Smooth muscle cell (in vitro differentiated cells): ENCODE results near the gene TGM6. TPM values are rescaled to one million over a fixed set of nuclear protein-coding genes. Genes with fewer than 3 reads are reported as not detected.

Source experiments
- DNase-seq: peaks from one replicate; lab custom pipeline; 2025; ENCODE audit not compliant: unreplicated experiment; lab: John Stamatoyannopoulos, UW
- H2AFZ ChIP-seq: fragments of 200-600 bp; sonication (generic); 2 replicates; pipeline ENCODE4 v1.6.0; 2016; ENCODE audit warnings: antibody characterized with exemption, low read depth, mild to moderate bottlenecking
- H3F3A ChIP-seq: fragments of 200-600 bp; sonication (generic); 2 replicates; pipeline ENCODE4 v1.6.0; 2017; ENCODE audit warnings: antibody characterized with exemption, low read depth
- H3K27ac ChIP-seq: fragments of 200-600 bp; sonication (generic); 2 replicates; pipeline ENCODE4 v1.5.1; 2016; ENCODE audit warnings: low read depth, mild to moderate bottlenecking
- H3K27me3 ChIP-seq: fragments of 200-600 bp; sonication (generic); 2 replicates; pipeline ENCODE4 v1.6.1; 2016; ENCODE audit warnings: low read depth, mild to moderate bottlenecking
- H3K36me3 ChIP-seq: fragments of 200-600 bp; sonication (generic); 2 replicates; pipeline ENCODE4 v1.5.1; 2016; ENCODE audit warnings: low read depth
- H3K4me1 ChIP-seq: fragments of 200-600 bp; sonication (generic); 2 replicates; pipeline ENCODE4 v1.5.1; 2016; ENCODE audit warnings: low read depth
- H3K4me2 ChIP-seq: fragments of 200-600 bp; sonication (generic); 2 replicates; pipeline ENCODE4 v1.6.0; 2016; ENCODE audit warnings: mild to moderate bottlenecking
- H3K4me3 ChIP-seq: fragments of 200-600 bp; sonication (generic); 2 replicates; pipeline ENCODE4 v1.5.1; 2016; ENCODE audit warnings: mild to moderate bottlenecking
- H3K79me2 ChIP-seq: fragments of 200-600 bp; sonication (generic); 2 replicates; pipeline ENCODE4 v1.6.0; 2016; ENCODE audit warnings: low read depth, mild to moderate bottlenecking
- H3K9ac ChIP-seq: fragments of 200-600 bp; sonication (generic); 2 replicates; pipeline ENCODE4 v1.6.0; 2016; ENCODE audit warnings: low read depth
- H3K9me3 ChIP-seq: fragments of 200-600 bp; sonication (generic); replicated peaks from 2 replicates; pipeline ENCODE4 v1.5.1; 2016; ENCODE audit warnings: low read depth
- H4K20me1 ChIP-seq: fragments of 200-600 bp; sonication (generic); 2 replicates; pipeline ENCODE4 v1.6.0; 2016; ENCODE audit warnings: low read depth
- WGBS: methylation state at CpG from one replicate; pipeline ENCODE4 v1.1.7; 2016; ENCODE audit warnings: low lambda C conversion rate; 5-methylcytosine and 5-hydroxymethylcytosine counted together
- polyA plus RNA-seq: library from polyadenylated mRNA; unstranded; fragments of >200 nt; fragmentation: Nextera tagmentation; extraction: Ambion mirVana; gene quantifications from 2 replicates; pipeline ENCODE4 v1.2.1, GENCODE V29; 2016
- total RNA-seq: library from RNA; depleted of rRNA; stranded (reverse); fragments of >200 nt; gene quantifications from 2 replicates; pipeline ENCODE4 v1.2.3, GENCODE V29; 2014
- TF ChIP-seq, protein P1 (sequence below): fragments of 200-600 bp; sonication (generic); IDR thresholded peaks from 2 replicates; pipeline ENCODE4 v1.5.1; 2017; ENCODE audit warnings: borderline replicate concordance, mild to moderate bottlenecking, antibody characterized with exemption; ENCODE audit not compliant: insufficient read depth, poor library complexity, severe bottlenecking

TGM6 gene
- total and polyA plus RNA-seq, 2 experiments from 2014 or later, result not detected

DNA sequence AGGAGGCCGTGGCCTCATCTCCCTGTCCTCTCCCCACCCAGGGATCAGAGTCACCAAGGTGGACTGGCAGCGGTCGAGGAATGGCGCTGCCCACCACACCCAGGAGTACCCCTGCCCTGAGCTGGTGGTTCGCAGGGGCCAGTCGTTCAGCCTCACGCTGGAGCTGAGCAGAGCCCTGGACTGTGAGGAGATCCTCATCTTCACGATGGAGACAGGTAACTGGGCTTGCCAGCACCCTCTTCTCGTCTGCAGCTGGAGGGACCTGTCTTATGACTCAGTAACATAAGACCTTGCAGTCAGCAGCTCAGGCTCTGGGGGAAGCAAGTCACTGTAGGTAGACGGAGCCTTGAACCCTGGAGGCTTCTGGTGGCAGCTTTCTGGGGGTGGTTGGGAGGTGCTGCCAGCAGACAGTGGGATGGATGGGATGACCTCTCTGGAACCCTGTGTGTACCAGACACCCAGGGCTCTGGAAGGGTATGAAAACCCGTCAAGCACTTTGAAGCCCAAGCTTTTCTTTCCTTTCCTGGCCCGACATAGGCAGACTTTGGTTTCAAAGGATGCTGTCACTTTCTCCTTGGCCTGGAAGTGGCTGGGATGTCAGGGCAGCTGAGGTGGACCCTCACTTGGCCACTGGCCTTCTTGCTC, 13.8 kb downstream of the TGM6 start:
- H2AFZ ChIP-seq, result no peak overlapping the region
- H3K27me3 ChIP-seq, result no peaks in the 10 kb centered on the region
- DNase-seq, result no peak
- TF ChIP-seq, protein P1, sequence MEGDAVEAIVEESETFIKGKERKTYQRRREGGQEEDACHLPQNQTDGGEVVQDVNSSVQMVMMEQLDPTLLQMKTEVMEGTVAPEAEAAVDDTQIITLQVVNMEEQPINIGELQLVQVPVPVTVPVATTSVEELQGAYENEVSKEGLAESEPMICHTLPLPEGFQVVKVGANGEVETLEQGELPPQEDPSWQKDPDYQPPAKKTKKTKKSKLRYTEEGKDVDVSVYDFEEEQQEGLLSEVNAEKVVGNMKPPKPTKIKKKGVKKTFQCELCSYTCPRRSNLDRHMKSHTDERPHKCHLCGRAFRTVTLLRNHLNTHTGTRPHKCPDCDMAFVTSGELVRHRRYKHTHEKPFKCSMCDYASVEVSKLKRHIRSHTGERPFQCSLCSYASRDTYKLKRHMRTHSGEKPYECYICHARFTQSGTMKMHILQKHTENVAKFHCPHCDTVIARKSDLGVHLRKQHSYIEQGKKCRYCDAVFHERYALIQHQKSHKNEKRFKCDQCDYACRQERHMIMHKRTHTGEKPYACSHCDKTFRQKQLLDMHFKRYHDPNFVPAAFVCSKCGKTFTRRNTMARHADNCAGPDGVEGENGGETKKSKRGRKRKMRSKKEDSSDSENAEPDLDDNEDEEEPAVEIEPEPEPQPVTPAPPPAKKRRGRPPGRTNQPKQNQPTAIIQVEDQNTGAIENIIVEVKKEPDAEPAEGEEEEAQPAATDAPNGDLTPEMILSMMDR, result no peak
- no peak overlapping the region for H3K4me3 ChIP-seq
- H3F3A ChIP-seq, result no peaks in the 10 kb centered on the region
- H3K9me3 ChIP-seq, result no peaks in the 10 kb centered on the region
- no peaks in the 10 kb centered on the region for H3K79me2 ChIP-seq
- H3K36me3 ChIP-seq, result no peaks in the 10 kb centered on the region
- H4K20me1 ChIP-seq, result no peaks in the 10 kb centered on the region
- no peak overlapping the region for H3K9ac ChIP-seq
- H3K4me2 ChIP-seq, result no peak overlapping the region
- H3K4me1 ChIP-seq, result no peaks in the 10 kb centered on the region
- 89% methylated on average over 12 of the region's 12 CpGs for WGBS
- H3K27ac ChIP-seq, result no peak overlapping the region

DNA sequence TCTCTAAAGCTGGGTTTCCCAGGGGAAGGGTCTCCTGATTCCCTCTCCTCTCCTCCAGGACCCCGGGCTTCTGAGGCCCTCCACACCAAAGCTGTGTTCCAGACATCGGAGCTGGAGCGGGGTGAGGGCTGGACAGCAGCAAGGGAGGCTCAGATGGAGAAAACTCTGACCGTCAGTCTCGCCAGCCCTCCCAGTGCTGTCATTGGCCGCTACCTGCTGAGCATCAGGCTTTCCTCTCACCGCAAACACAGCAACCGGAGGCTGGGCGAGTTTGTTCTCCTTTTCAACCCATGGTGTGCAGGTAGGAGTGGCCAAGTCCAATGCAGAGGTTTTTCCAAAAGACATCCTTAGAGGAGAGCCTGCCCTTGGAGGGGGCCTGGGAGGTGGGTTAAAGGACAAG, 14.4 kb downstream of the TGM6 start:
- Histone ChIP-seq H3K79me2 (no peaks in the 10 kb centered on the region), H3F3A (no peaks in the 10 kb centered on the region), H2AFZ (no peak overlapping the region), H3K27ac (no peak overlapping the region), H3K9me3 (no peaks in the 10 kb centered on the region), H3K4me1 (no peaks in the 10 kb centered on the region), H3K4me2 (no peak overlapping the region), H3K9ac (no peak overlapping the region), H3K27me3 (no peaks in the 10 kb centered on the region), H4K20me1 (no peaks in the 10 kb centered on the region), H3K36me3 (no peaks in the 10 kb centered on the region), H3K4me3 (no peak overlapping the region)
- TF ChIP-seq, protein P1, result no peak
- DNase-seq, result no peak
- 96% methylated on average over 9 of the region's 9 CpGs for WGBS

DNA sequence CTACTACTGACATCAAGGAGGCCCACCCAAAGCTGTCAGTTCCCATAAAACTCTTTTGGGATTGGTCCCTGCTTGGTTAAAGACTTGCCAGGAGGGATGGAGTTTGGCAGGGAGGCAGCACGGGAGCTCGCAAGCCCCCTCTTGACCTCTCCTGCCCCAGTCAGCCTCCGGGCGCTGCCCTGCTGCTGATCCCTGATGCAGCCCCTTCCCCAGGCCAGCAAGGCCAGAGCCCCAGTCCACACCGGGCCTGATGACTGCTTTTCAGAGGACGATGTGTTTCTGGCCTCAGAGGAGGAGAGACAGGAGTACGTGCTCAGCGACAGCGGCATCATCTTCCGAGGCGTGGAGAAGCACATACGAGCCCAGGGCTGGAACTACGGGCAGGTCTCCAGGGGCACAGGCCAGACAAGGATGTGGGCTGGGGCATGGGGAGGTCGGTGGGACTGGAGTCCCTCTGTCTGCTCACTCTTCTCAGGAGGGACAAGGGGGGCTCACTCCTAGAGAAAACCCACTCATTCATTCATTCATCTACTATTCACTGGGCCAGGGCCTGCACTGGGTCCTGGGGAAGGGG, 15.6 kb downstream of the TGM6 start:
- Histone ChIP-seq H3K4me1 (no peaks in the 10 kb centered on the region), H3K27ac (no peak overlapping the region), H3F3A (no peaks in the 10 kb centered on the region), H3K4me3 (no peak overlapping the region), H3K9me3 (no peaks in the 10 kb centered on the region), H3K36me3 (no peaks in the 10 kb centered on the region), H3K79me2 (no peaks in the 10 kb centered on the region), H2AFZ (no peak overlapping the region), H3K9ac (no peak overlapping the region), H3K27me3 (no peaks in the 10 kb centered on the region), H3K4me2 (no peak overlapping the region), H4K20me1 (no peaks in the 10 kb centered on the region)
- WGBS, result 94% methylated on average over 14 of the region's 14 CpGs
- TF ChIP-seq, protein P1, result no peak
- no peak for DNase-seq

DNA sequence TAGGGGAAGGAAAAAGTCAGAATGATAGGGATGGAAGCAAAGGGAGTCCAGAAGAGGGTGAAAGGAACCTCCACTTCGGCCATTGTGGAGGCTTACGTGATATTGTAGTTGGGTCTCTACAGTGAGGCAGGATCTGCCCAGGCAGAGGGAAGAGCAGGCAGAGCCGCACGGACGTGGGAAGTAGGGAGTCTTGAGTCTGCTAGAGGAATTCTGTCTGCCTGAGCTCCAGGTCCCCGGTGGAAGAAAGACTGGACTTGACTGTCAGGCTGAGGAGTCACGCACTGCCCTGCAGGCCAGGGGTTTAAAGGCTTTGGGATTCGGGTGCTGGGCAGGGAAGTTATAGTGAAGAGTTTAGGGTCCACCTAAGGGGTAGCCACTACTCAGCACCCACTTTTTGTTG, 16.4 kb downstream of the TGM6 start:
- H2AFZ ChIP-seq, result no peak overlapping the region
- no peak overlapping the region for H3K27ac ChIP-seq
- H3K27me3 ChIP-seq, result no peaks in the 10 kb centered on the region
- H3K9ac ChIP-seq, result no peak overlapping the region
- DNase-seq, result no peak
- no peak overlapping the region for H3K4me2 ChIP-seq
- H3K36me3 ChIP-seq, result no peaks in the 10 kb centered on the region
- H3K4me1 ChIP-seq, result no peaks in the 10 kb centered on the region
- no peaks in the 10 kb centered on the region for H3K79me2 ChIP-seq
- TF ChIP-seq, protein P1, result no peak
- H3K9me3 ChIP-seq, result no peaks in the 10 kb centered on the region
- whole genome bisulfite sequencing, result 90% methylated on average over 8 of the region's 8 CpGs
- no peaks in the 10 kb centered on the region for H3F3A ChIP-seq
- H4K20me1 ChIP-seq, result no peaks in the 10 kb centered on the region
- H3K4me3 ChIP-seq, result no peak overlapping the region
